HepG2 (cell line): ENCODE data around the gene PHLDB1. TPM values are rescaled to one million over a fixed set of nuclear protein-coding genes. Genes with fewer than 3 reads are reported as not detected.

Experiments used
- BCL3 ChIP-seq: sonication (generic); formaldehyde crosslinking; IDR thresholded peaks from 2 replicates; pipeline ENCODE4 v1.5.1; 2020; ENCODE audit warnings: mild to moderate bottlenecking, missing genetic modification reagents, moderate library complexity
- CCDC6 ChIP-seq: sonication (generic); formaldehyde crosslinking; IDR thresholded peaks from 2 replicates; pipeline ENCODE4 v1.8.1; 2022; ENCODE audit warnings: mild to moderate bottlenecking, missing genetic modification reagents, moderate library complexity
- GTF3A ChIP-seq: sonication (generic); formaldehyde crosslinking; conservative IDR thresholded peaks from 2 replicates; pipeline ENCODE4 v1.4.0; 2020; ENCODE audit warnings: mild to moderate bottlenecking, missing genetic modification reagents
- HNF4A ChIP-seq: sonication (generic); formaldehyde crosslinking; IDR thresholded peaks from 2 replicates; pipeline ENCODE4 v1.4.0; 2020; ENCODE audit warnings: missing genetic modification reagents
- JUN ChIP-seq: sonication (generic); formaldehyde crosslinking; IDR thresholded peaks from 2 replicates; pipeline ENCODE4 v1.4.0; 2020; ENCODE audit warnings: mild to moderate bottlenecking, missing genetic modification reagents
- KAT2B ChIP-seq: fragments of 150-350 bp; IDR thresholded peaks from 2 replicates; pipeline ENCODE4 v1.6.1; 2014; ENCODE audit warnings: low read depth, low read length, borderline replicate concordance
- MYNN ChIP-seq: sonication (generic); formaldehyde crosslinking; IDR thresholded peaks from 2 replicates; pipeline ENCODE4 v1.4.0; 2020; ENCODE audit warnings: mild to moderate bottlenecking, low read depth, missing genetic modification reagents
- NFYC ChIP-seq: IDR thresholded peaks from 2 replicates; pipeline ENCODE4 v1.6.1; 2016; ENCODE audit warnings: missing genetic modification reagents, missing compliant biosample characterization
- PRPF4 ChIP-seq: fragments of 200-400 bp; formaldehyde crosslinking; IDR thresholded peaks from 2 replicates; pipeline ENCODE4 v1.6.1; 2016; ENCODE audit warnings: low read length, low read depth; ENCODE audit not compliant: poor library complexity, severe bottlenecking
- RAD51 ChIP-seq: fragments of 450-650 bp; IDR thresholded peaks from 2 replicates; pipeline ENCODE4 v1.6.1; 2016; ENCODE audit warnings: borderline replicate concordance
- RNF2 ChIP-seq: fragments of 450-650 bp; conservative IDR thresholded peaks from 2 replicates; pipeline ENCODE4 v1.6.1; 2016; ENCODE audit warnings: low read depth
- SALL1 ChIP-seq: sonication (generic); formaldehyde crosslinking; IDR thresholded peaks from 2 replicates; pipeline ENCODE4 v1.8.0; 2022; ENCODE audit warnings: mild to moderate bottlenecking, missing genetic modification reagents
- TBP ChIP-seq: sonication (generic); formaldehyde crosslinking; IDR thresholded peaks from 2 replicates; pipeline ENCODE4 v1.5.0; 2020; ENCODE audit warnings: missing genetic modification reagents
- ZC3H13 ChIP-seq: sonication (generic); formaldehyde crosslinking; IDR thresholded peaks from 2 replicates; pipeline ENCODE4 v1.8.1; 2023; ENCODE audit warnings: mild to moderate bottlenecking, missing genetic modification reagents, moderate library complexity
- ZFP41 ChIP-seq: sonication (generic); formaldehyde crosslinking; IDR thresholded peaks from 2 replicates; pipeline ENCODE4 v1.4.0; 2020; ENCODE audit warnings: mild to moderate bottlenecking, missing genetic modification reagents, borderline replicate concordance
- ZNF296 ChIP-seq: sonication (generic); formaldehyde crosslinking; conservative IDR thresholded peaks from 2 replicates; pipeline ENCODE4 v1.5.0; 2020; ENCODE audit warnings: mild to moderate bottlenecking, missing genetic modification reagents
- ZNF513 ChIP-seq: sonication (generic); formaldehyde crosslinking; conservative IDR thresholded peaks from 2 replicates; pipeline ENCODE4 v1.5.0; 2020; ENCODE audit warnings: missing genetic modification reagents
- ZNF766 ChIP-seq: sonication (generic); formaldehyde crosslinking; IDR thresholded peaks from 2 replicates; pipeline ENCODE4 v1.5.0; 2020; ENCODE audit warnings: missing genetic modification reagents, borderline replicate concordance
- ZSCAN21 ChIP-seq: sonication (generic); formaldehyde crosslinking; IDR thresholded peaks from 2 replicates; pipeline ENCODE4 v1.8.0; 2022; ENCODE audit warnings: mild to moderate bottlenecking, missing genetic modification reagents, moderate library complexity, borderline replicate concordance
- polyA plus RNA-seq, 8 experiments: library from polyadenylated mRNA; depleted of rRNA in 3 of 8; stranded (reverse) in 7 of 8; unstranded in 1 of 8; fragments of >200 nt; fragmentation: Illumina TruSeq in 4 of 8; extraction: Trizol in 4 of 8; gene quantifications; 2 replicates each; pipeline versions ENCODE4 v1.2.1 to v1.2.3, GENCODE V29; 2011 to 2016; ENCODE audit warnings: low read depth in 4 of 8, missing spikeins in 1 of 8, mixed read lengths in 1 of 8; ENCODE audit not compliant: insufficient read depth in 1 of 8
- total RNA-seq, 5 experiments: library from RNA; depleted of rRNA; stranded (reverse); fragments of >200 nt; fragmentation: Illumina TruSeq; extraction: Trizol; gene quantifications; 2 replicates each; pipeline ENCODE4 v1.2.3, GENCODE V29; 2016; ENCODE audit warnings: low read depth in 1 of 5
- TF ChIP-seq, protein P1 (sequence below): sonication (generic); formaldehyde crosslinking; IDR thresholded peaks from 2 replicates; pipeline ENCODE4 v1.8.0; 2022; ENCODE audit warnings: mild to moderate bottlenecking, missing genetic modification reagents, borderline replicate concordance
- TF ChIP-seq, protein P2 (sequence below): sonication (generic); formaldehyde crosslinking; IDR thresholded peaks from 2 replicates; pipeline ENCODE4 v1.4.0; 2020; ENCODE audit warnings: missing genetic modification reagents, borderline replicate concordance
- TF ChIP-seq, protein P3 (sequence below): sonication (generic); formaldehyde crosslinking; conservative IDR thresholded peaks from 2 replicates; pipeline ENCODE4 v1.4.0; 2020; ENCODE audit warnings: mild to moderate bottlenecking, missing genetic modification reagents, moderate library complexity

Gene PHLDB1
- total and polyA plus RNA-seq, 2 of the 13 experiments (the other 11 are each of a cell fraction or from before 2014, with no cell fraction given): 13.8 to 14.2 TPM

GRCh38 chr11:118679483-118679882 lies 72.1 kb downstream of the PHLDB1 start, which contains the start of gene TREH (continued):
- TF ChIP-seq SALL1 (peak; percentile 12), ZC3H13 (CRISPR knock-in tag) (no peak), KAT2B (no peak), PRPF4 (no peak), ZNF296 (CRISPR knock-in tag) (no peak), JUN (CRISPR knock-in tag) (no peak), HNF4A (CRISPR knock-in tag) (peak; percentile 86), RAD51 (no peak), NFYC (CRISPR knock-in tag) (no peak), ZNF766 (no peak), ZSCAN21 (CRISPR knock-in tag) (0 out of 2 replicates have a peak, but pooled peaks have one; percentile 20), MYNN (CRISPR knock-in tag) (no peak), RNF2 (no peak), ZFP41 (CRISPR knock-in tag) (no peak), CCDC6 (CRISPR knock-in tag) (no peak), BCL3 (CRISPR knock-in tag) (no peak), TBP (no peak), GTF3A (CRISPR knock-in tag) (no peak), ZNF513 (CRISPR knock-in tag) (no peak)
- TF ChIP-seq, protein P1, sequence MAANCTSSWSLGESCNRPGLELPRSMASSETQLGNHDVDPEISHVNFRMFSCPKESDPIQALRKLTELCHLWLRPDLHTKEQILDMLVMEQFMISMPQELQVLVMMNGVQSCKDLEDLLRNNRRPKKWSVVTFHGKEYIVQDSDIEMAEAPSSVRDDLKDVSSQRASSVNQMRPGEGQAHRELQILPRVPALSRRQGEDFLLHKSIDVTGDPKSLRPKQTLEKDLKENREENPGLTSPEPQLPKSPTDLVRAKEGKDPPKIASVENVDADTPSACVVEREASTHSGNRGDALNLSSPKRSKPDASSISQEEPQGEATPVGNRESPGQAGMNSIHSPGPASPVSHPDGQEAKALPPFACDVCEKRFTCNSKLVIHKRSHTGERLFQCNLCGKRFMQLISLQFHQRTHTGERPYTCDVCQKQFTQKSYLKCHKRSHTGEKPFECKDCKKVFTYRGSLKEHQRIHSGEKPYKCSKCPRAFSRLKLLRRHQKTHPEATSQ: no peak
- TF ChIP-seq, protein P2, sequence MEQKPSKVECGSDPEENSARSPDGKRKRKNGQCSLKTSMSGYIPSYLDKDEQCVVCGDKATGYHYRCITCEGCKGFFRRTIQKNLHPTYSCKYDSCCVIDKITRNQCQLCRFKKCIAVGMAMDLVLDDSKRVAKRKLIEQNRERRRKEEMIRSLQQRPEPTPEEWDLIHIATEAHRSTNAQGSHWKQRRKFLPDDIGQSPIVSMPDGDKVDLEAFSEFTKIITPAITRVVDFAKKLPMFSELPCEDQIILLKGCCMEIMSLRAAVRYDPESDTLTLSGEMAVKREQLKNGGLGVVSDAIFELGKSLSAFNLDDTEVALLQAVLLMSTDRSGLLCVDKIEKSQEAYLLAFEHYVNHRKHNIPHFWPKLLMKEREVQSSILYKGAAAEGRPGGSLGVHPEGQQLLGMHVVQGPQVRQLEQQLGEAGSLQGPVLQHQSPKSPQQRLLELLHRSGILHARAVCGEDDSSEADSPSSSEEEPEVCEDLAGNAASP (CRISPR knock-in tag): no peak
- TF ChIP-seq, protein P3, sequence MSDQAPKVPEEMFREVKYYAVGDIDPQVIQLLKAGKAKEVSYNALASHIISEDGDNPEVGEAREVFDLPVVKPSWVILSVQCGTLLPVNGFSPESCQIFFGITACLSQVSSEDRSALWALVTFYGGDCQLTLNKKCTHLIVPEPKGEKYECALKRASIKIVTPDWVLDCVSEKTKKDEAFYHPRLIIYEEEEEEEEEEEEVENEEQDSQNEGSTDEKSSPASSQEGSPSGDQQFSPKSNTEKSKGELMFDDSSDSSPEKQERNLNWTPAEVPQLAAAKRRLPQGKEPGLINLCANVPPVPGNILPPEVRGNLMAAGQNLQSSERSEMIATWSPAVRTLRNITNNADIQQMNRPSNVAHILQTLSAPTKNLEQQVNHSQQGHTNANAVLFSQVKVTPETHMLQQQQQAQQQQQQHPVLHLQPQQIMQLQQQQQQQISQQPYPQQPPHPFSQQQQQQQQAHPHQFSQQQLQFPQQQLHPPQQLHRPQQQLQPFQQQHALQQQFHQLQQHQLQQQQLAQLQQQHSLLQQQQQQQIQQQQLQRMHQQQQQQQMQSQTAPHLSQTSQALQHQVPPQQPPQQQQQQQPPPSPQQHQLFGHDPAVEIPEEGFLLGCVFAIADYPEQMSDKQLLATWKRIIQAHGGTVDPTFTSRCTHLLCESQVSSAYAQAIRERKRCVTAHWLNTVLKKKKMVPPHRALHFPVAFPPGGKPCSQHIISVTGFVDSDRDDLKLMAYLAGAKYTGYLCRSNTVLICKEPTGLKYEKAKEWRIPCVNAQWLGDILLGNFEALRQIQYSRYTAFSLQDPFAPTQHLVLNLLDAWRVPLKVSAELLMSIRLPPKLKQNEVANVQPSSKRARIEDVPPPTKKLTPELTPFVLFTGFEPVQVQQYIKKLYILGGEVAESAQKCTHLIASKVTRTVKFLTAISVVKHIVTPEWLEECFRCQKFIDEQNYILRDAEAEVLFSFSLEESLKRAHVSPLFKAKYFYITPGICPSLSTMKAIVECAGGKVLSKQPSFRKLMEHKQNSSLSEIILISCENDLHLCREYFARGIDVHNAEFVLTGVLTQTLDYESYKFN (CRISPR knock-in tag): peak; percentile 30; the same call in 1 of the 2 replicates
